GM04504 (cell line): ENCODE results near the gene SART1.

Experiments used
- DNase-seq: peaks from one replicate; pipeline ENCODE4 v3.0.0-alpha.2; 2012; ENCODE audit warnings: low read depth

Gene SART1

DNA sequence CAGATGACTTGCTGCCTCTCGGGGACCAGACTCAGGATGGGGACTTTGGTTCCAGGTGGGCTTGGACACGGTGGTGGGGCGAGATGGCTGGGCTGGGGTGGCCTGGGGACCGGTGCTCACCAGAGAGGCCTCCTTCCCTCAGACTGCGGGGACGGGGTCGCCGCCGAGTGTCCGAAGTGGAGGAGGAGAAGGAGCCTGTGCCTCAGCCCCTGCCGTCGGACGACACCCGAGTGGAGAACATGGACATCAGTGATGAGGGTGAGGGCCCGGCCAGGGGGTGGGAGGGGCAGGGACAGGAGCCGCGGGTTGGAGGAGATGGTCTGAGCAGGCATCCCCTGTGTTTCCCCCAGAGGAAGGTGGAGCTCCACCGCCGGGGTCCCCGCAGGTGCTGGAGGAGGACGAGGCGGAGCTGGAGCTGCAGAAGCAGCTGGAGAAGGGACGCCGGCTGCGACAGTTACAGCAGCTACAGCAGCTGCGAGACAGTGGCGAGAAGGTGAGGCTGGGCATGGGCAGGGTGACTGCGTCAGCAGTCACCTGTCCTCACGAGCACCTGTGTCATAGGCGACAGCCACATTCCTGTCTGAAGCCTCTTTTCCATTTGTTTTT lies 5.9 kb downstream of the SART1 start:
- DNase-seq = no peak

DNA sequence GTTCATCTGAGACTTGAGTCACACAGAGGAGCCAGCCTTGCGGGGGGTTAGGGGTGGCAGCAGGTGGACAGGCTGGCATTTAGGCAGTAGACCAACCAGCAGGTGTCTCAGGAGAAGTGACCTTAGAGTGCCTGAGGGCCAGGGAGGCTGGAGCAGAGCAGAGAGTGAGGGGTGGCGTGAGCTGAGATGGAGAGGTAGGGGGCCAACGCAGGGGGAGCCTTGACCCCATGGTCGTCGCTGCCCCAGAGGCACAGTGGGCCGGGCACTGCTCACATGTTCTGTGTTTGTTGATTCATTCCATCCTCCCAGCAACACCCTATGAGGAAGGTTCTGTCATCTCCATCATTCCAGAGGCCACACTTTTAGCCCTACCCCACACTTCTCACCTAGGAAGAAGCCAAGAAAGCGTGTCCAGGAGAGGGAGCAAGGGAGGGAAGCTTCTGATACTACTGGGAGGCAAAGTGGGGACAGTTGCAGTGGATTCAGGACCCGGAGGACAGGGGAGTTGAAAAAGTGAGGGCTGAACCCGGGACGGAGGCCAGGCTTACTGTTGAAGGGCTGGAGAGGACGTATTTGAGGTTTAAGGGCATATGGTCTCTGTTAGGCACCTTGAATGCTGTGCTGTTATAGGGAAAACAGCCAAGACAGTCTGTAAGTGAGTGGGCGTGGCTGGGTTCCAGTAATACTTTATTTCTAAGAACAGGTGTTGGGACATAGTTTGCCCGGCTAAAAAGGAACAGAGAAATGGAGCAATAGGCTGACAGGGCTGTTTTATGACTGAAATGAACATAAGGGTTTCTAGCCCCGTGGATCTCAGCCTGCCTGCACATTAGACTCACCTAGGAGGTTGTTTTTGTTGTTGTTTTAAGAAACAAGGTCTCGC lies 7.3 kb downstream of the SART1 start:
- no peak for DNase-seq

DNA sequence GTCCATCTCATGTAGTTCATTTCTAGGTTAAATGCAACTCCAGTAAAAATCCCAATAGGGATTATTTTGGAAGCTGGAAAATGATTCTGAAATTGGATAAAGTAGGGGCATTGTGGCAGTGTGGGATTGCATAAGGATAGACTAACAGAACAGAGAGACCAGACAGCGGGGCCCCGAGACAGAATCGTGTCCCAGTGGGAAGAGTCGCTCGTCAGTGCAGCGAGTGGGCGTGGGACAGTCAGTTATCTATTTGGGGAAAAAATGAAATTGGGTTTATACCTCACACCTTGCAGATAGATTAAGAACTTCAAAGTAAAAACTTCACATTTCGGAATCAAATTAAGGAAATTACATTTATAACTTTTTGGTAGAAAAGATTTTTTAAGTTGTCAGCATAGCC lies 10.6 kb downstream of the SART1 start:
- DNase-seq = no peak

DNA sequence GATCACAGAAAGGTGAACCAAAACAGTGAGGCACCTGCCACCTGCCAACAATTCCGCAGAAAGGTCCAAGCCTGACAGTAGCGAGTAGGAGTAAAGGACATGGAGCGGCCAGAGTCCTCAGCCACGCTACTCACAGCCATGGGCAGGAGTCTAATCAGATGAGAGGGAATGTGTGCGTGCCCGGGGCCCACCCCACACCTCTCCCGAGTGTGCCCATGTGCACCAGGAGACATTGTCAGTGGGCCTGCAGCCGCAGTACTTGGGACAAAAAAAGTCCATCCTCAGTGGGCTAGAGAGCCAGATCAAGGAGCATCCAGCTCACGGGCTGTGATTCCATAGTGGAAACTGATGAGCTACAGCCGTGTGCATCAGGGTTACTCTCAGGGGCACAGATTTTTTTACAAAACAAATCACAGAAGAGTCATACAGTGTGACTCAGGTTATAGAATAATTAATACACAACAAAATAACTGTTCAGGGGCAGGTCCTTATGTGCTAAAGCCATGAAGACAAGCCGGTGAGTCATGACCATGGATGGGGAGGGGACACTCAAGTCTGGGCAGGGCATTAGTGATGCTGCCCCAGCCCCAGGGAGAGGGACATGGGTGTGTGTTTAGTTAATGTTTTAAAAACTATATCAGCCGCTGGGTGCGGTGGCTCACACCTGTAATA lies 12.0 kb downstream of the SART1 start:
- no peak for DNase-seq

DNA sequence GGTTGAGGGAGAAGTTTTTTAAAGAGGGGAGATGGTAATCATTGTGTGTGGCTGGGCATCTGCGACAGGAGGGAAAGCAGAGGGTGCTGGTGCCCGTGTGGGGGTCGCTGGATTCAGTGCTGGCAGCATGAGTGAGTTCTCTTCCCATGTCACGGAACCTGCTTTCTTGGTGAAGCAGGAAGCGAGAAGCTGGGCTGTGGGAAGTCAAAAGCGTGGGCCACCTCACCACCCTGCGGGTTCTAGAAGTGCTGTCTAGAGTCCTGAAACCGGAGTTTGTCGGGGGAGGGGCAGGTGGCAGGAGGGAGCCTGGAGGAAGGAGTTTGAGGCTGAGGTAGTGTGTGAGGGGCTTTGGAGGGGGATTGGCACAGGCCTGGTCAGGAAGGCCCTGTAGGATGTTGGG lies 14.2 kb downstream of the SART1 start:
- DNase-seq = no peak

DNA sequence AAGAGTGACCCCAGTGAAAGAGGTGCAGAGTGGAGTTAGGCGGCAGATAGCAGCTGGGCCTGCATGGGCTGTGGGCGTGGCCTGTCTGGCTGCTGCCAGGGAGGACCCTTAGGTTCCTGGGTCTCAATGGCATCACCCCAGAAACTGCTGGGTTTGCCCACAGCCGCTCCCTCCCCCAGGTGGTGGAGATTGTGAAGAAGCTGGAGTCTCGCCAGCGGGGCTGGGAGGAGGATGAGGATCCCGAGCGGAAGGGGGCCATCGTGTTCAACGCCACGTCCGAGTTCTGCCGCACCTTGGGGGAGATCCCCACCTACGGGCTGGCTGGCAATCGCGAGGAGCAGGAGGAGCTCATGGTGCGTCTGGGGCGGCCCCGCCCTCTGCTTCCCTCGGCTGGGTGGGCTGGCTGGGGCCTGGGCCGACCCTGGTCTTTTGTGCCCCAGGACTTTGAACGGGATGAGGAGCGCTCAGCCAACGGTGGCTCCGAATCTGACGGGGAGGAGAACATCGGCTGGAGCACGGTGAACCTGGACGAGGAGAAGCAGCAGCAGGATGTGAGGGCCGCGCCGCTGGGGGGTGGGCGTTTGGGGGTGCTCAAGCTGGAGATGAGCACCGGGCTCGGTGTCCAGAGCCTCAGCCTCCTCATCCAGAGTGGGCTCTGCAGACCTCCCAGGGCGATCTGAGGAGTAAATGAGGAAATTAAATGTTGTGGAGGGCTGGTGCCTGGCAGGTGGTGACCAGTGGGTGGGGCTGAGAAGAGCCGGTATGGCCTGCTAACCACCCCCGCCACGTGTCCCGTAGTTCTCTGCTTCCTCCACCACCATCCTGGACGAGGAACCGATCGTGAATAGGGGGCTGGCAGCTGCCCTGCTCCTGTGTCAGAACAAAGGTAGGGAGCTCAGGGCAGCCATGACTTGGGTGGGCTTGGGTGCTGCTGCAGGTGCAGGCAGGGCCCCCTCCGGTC lies 15.0 kb downstream of the SART1 start:
- no peak for DNase-seq

DNA sequence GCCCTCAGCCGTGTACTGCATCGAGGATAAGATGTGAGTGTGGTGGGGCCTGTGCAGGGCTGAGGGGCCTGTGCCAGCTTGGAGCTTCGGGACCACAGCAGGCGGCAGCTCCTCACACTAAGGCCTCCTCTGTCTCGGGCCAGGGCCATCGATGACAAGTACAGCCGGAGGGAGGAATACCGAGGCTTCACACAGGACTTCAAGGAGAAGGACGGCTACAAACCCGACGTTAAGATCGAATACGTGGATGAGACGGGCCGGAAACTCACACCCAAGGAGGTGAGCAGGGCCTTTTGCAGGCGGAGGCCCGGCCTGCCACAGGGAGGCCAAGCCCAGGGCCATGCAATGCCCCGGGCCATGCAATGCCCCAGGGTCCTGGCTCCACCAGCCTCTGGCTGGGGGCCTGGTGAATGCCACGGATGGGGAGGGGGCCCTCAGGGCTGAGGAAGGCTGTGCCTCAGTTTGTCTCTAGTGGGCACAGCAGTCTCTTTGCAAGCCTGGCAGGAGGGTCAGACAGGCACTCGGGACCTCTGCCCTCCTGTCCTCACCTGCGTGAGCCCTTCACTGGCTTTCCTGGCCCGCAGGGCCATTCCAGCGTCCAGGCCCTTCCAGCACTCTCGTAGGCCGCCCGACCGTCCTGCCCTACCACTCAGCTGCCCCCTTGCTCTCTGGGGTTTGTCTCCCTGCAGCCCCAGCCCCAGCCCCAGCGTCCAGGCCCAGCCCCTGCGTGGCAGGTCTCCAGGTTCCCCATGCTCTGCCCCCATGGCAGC lies 16.3 kb downstream of the SART1 start:
- no peak for DNase-seq

DNA sequence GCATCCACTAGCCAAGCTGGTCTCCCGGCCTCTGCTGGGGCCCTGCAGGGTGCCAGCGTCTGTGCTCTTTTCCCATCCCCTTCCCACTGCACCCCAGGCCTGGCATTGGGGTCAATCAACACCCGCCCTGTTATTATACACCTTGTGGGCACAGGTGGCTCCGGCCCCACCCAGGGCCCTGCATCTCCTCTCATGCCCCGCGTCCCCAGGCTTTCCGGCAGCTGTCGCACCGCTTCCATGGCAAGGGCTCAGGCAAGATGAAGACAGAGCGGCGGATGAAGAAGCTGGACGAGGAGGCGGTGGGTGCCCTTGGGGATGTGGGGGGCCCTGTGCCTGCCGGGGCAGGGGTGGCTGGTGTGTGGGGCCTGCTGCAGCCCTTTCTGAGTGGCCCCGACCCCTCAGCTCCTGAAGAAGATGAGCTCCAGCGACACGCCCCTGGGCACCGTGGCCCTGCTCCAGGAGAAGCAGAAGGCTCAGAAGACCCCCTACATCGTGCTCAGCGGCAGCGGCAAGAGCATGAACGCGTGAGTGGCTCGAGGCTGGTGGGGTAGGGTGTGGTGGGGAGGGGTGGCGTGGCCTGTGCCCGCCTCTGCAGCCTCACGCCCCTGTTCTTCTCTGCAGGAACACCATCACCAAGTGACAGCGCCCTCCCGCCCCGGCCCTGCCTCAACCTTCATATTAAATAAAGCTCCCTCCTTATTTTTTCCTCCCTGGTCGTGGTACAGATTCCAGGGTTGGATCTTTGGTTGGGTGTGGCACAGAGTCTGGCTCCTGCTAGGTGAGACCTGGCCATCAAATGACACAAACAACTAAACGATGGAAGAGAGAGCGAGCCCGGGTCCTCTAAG lies 17.1 kb downstream of the SART1 start:
- DNase-seq = no peak

DNA sequence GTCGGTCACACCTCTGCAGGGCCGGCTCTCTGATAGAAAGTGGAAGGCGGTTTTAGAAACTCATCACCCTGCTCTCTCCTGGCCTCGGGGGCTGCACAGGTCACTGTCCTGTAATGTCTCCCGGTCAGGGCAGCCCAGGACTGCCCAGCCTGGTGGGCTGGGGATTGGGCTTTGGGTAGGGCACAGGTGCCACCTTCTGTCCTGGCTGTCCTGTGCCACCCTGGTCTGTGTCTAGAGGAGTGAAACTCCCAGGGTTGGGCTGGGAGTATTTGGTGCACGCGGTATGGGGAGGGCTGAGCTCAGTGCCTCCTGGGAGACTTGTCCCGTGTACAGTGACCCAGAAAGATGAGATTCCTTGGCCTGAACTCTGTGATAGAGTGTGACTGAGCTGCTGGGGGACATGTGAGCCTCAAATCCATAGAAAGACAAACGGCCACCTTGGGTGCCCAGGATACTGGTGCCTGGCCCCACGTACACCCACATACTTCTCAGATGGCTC lies 17.8 kb downstream of the SART1 start:
- DNase-seq = no peak

DNA sequence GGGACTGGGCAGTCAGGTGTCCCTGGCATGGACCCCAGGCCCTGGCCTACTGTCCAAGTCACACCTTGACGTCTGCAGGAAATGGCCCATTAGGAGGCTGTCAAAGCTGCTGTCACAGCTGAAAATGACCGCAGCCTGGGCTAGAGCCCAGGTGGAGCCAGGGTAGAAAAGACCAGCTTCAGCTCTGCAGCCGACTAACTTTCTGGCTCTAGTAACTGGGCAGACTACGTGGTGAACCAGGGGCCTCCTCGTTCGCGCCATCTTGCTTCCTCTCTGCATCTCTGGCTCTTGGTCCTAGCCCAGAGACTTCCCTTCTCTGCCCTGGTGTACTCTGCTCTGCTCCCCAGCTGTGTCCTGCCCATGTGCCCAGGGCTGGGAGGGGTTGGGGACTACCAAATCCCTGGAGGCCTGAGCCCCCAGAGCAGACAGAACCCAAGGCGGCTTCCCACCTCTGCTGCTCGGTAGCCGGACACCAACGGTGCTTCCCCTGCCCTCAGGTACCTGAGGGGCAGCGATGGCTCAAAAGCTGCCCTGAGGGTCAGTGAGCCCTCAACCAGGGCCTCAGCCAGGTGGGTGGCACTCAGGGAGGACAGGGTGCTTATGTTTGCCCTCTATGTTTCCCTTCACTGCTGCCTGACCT lies 19.7 kb downstream of the SART1 start:
- DNase-seq = no peak

DNA sequence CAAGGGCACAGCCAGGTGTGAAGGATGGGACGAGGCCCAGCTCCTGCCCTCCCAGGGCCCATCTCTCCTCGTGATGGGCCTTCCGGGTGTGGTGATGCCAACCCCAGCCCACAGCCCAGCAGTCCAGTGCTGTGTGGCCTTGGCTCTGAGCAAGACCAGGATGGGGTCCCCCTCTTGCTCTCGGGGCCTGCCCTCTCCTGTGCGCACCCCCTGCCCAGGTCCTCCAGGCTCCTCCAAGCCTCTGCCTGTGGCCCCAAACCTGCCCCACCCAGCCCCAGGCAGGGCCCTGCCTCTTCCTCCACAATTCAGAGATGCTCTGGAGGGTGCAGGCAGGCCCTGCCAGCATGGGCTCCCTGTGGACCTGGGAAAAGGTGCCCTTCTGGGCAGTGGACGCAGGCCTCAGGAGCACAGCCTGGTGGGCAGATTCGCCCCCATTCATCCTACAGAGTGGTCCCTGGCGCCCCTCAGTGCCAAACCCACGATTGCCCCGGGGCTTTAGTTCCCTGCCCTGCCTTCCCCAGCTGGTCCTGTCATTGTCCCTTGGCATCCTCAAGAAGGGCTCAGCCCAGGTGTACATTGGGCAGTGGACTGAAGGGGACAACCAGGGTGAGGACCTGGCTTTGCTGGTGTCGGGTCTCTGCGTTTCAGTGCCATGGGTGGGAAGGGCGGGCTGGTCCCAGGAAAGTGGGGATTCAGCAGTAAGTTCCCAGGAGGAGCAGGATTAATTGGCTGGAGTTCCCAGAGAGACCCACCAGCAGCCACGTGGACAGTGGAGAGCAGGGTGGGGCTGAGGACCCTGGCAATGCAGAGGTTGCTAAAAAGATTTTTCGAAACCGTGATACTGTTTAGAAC lies 20.7 kb downstream of the SART1 start:
- no peak for DNase-seq

DNA sequence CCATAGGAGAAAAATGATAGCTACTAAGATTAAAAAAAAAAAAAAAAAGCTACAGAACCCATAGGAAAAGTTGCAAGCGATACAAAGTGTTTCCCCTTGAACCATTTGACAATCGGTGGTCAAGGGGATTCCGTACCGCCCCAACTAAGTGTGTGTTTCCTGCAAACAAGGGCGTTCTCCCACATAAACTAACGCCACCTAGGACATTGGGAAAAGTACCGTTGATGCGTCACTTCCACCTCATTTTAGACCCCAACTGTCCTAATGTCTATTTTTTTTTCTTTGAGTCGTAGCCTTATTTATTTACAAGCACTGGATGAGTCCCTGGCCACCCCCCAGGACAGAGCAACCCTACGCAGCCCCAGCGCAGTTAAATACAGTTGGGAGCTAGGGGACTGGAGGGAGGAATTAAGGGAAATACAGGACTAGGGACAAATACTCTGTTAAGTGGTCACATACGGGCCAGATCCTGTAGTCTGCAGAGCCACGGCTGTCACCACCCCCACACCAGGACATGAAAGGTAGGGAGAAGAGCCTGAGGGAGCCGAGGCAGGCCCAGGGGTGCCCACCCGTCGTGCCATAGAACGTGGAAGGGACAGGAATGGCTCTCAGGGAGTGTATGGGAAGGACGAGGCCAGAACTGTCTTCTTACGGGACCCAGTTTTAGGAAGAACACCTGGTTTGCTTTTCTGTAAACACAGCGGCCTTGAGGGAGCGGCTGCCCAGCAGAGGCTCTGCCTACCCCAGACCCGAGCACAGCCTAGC lies 21.5 kb downstream of the SART1 start:
- DNase-seq = no peak

DNA sequence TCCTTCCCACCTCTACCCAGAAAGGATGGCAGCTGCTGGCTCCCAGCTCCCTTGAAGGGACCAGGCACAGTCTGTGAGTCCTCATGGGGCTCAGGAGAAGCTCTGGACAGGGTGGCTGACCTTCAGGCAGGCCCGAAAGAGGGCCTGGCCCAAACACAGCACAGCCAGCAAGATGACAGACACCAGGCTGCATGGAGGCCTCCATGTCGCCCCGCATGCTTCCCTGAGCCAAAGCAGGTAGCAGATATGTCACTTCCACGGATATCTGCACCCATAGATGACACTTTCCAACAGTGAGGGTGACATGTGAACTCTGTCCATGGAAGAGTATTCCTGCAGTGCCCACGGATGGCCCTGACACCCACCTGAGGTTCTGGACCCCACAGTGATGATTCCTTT lies 22.1 kb downstream of the SART1 start:
- no peak for DNase-seq

DNA sequence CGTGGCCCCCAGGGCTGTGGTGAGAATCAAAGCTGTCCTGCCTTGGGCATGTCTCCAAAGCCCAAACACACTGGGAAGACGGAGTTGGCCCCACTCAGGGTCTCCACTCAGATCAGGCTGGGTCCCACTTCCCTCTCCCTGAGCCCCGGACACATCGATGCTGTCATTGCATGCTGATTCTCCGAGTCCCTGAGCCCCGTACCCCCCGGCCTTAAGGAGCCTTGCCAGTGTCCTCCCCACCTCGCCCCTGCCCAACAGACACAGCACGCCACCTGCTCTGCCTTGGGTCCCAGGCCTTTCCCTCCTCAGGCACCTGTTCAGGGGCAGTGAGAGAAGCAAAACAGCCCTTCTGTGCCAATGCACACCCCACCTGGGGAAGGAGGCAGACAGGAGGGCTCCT lies 25.8 kb downstream of the SART1 start:
- DNase-seq = no peak

DNA sequence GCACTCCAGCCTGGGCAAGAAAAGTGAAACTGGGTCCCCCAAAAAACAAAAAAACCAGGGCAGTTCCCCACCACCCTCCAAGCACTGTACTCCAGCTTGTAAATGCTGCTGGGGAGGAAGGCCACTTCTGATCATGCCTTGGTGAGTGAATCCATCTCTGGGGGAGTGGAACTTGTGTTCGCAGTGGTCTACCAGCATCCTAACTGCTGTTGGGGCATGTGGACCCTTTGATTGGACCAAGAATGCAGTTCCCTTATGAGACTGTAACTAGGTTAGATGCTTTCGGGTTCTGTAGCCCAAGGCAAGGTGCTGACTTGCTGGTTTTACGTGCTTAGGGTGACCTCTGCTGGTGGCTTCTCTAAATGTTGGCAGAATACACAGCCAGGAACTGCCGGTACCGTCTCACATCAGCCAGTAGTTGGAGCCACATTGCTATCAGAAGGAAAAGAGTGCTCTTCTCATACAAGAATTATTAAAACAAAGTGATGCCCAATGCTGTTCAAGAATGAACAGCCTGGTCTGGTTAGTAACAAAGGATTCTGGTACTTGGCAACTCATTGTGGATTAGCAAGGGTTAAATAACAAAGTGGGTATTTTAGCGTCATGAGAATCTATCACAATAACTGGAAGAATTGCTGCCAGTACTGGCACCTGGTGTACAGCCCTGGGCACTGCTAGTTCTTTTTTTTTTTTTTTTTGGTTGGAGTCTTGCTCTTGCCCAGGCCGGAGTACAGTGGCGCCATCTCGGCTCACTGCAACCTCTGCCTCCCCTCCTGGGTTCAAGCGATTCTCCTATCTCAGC lies 27.5 kb downstream of the SART1 start:
- DNase-seq = peak; percentile 91

DNA sequence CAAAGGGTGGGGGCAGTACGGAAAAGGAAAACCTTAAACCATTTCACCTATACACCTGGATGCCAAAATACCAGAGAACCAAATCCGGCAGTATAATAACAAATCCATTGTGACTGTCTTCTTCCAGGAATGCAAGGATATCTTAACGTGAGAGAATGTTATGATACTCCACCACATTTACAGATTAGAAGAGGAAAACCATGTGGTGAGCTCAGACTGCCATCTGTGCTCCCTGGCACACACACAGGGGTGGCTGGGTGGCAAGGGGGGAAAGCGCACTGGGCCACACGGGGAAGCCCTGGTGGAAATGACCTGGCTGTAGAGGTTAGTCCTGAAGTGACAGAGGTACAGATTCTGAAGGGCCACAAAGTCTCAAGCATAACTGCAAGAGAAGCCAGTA lies 30.5 kb downstream of the SART1 start:
- no peak for DNase-seq

DNA sequence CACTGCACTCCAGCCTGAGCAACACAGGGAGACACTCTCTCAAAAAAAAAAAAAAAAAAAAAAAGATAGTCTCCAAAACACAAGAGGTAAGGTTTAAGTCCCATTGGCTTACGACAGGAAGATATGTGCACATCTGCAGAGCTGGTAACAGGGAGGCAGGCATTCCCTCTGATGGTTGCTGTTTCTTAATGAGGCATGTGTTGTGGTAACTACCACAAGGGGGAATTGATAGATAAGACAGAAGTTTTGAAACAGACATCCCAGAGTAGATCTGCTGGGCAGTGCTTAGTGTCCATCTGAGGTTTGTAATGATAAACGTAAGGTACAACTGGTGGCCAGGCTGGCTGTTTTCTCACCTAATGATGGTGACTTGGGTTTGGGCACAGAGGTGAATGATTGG lies 35.8 kb downstream of the SART1 start:
- no peak for DNase-seq
